Mesothelial cell of epicardium (in vitro differentiated cells): Measurements from ENCODE around the gene ETS1. TPM values are rescaled to one million over a fixed set of nuclear protein-coding genes. Genes with fewer than 3 reads are reported as not detected.

Experiments used
- DNase-seq, 2 experiments: peaks; one replicate each; pipeline ENCODE4 v3.0.0; 2021; ENCODE audit warnings: low spot score in 2 of 2; ENCODE audit not compliant: unreplicated experiment in 2 of 2
- H3K27ac Mint-ChIP-seq: 2 replicates; pipeline ENCODE4 v1.8.0; 2021; ENCODE audit warnings: mixed read lengths
- H3K27me3 Mint-ChIP-seq: 2 replicates; pipeline ENCODE4 v1.8.0; 2021; ENCODE audit warnings: low read depth, mixed read lengths
- H3K36me3 Mint-ChIP-seq: 2 replicates; pipeline ENCODE4 v1.8.0; 2021; ENCODE audit warnings: mixed read lengths
- H3K4me1 Mint-ChIP-seq: 2 replicates; pipeline ENCODE4 v1.8.0; 2021; ENCODE audit warnings: mixed read lengths
- H3K4me3 Mint-ChIP-seq: 2 replicates; pipeline ENCODE4 v1.8.0; 2021; ENCODE audit warnings: mild to moderate bottlenecking, moderate library complexity, mixed read lengths
- H3K9me3 Mint-ChIP-seq: 2 replicates; pipeline ENCODE4 v1.8.0; 2021; ENCODE audit warnings: mixed read lengths
- CTCF ChIP-seq: fragments of 200-600 bp; sonication (generic); IDR thresholded peaks from one replicate; pipeline ENCODE4 v1.5.0; 2021; ENCODE audit warnings: antibody characterized with exemption; ENCODE audit not compliant: unreplicated experiment
- total RNA-seq: library from RNA; stranded (reverse); gene quantifications from 3 replicates; pipeline ENCODE4 v1.2.1, GENCODE V29; 2021

Gene ETS1
- total RNA-seq, 1 donor from 2014 or later = 29.7 TPM

GRCh38 chr11:128499613-128500253, 87.6 kb downstream of the ETS1 start:
- H3K27ac Mint-ChIP-seq = peak overlapping the region; percentile 91
- no peak overlapping the region for H3K4me3 Mint-ChIP-seq

GRCh38 chr11:128498721-128499245, 88.6 kb downstream of the ETS1 start:
- Mint-ChIP-seq H3K4me1 (peaks cover 87% of the 10 kb centered on the region), H3K36me3 (no peaks in the 10 kb centered on the region), H3K27ac (no peak overlapping the region), H3K27me3 (no peaks in the 10 kb centered on the region), H3K9me3 (no peaks in the 10 kb centered on the region), H3K4me3 (no peak overlapping the region)
- TF ChIP-seq CTCF = no peak
- no peak for DNase-seq

More at GRCh38 chr11:128499613-128500253, 87.6 kb downstream of the ETS1 start:
- no peaks in the 10 kb centered on the region for H3K27me3 Mint-ChIP-seq
- no peak for TF ChIP-seq CTCF
- no peak for DNase-seq
- H3K4me1 Mint-ChIP-seq = peaks cover 91% of the 10 kb centered on the region
- no peaks in the 10 kb centered on the region for H3K36me3 Mint-ChIP-seq
- no peaks in the 10 kb centered on the region for H3K9me3 Mint-ChIP-seq

- H3K27ac Mint-ChIP-seq = peak overlapping the region; percentile 89
- H3K4me3 Mint-ChIP-seq = peak overlapping the region; percentile 5
- no peaks in the 10 kb centered on the region for H3K27me3 Mint-ChIP-seq
Observed at GRCh38 chr11:128497776-128498095, 89.6 kb downstream of the ETS1 start.

GRCh38 chr11:128497061-128497775, 90.1 kb downstream of the ETS1 start:
- no peaks in the 10 kb centered on the region for H3K27me3 Mint-ChIP-seq
- no peak for TF ChIP-seq CTCF
- peaks cover 72% of the 10 kb centered on the region for H3K4me1 Mint-ChIP-seq
- peak overlapping the region; percentile 5 for H3K4me3 Mint-ChIP-seq
- DNase-seq = no peak
- H3K36me3 Mint-ChIP-seq = no peaks in the 10 kb centered on the region
- H3K9me3 Mint-ChIP-seq = no peaks in the 10 kb centered on the region
- peak overlapping the region; percentile 89 for H3K27ac Mint-ChIP-seq

More at GRCh38 chr11:128497776-128498095, 89.6 kb downstream of the ETS1 start:
- Mint-ChIP-seq H3K4me1 (peaks cover 77% of the 10 kb centered on the region), H3K36me3 (no peaks in the 10 kb centered on the region), H3K9me3 (no peaks in the 10 kb centered on the region)
- TF ChIP-seq CTCF = no peak
- no peak for DNase-seq

- Mint-ChIP-seq H3K36me3 (no peaks in the 10 kb centered on the region), H3K27me3 (no peaks in the 10 kb centered on the region), H3K4me3 (no peak overlapping the region), H3K4me1 (peaks cover 66% of the 10 kb centered on the region), H3K27ac (peak overlapping the region; percentile 89), H3K9me3 (no peaks in the 10 kb centered on the region)
- no peak for TF ChIP-seq CTCF
- no peak for DNase-seq
Observed at GRCh38 chr11:128496692-128497060, 90.7 kb downstream of the ETS1 start.
